ENCODE results near the gene ARHGEF4. TPM values are rescaled to one million over a fixed set of nuclear protein-coding genes. Genes with fewer than 3 reads are reported as not detected.

The ARHGEF4 gene
- total RNA-seq, 2 donors from 2014 or later, result 50.3 to 54.7 TPM

DNA sequence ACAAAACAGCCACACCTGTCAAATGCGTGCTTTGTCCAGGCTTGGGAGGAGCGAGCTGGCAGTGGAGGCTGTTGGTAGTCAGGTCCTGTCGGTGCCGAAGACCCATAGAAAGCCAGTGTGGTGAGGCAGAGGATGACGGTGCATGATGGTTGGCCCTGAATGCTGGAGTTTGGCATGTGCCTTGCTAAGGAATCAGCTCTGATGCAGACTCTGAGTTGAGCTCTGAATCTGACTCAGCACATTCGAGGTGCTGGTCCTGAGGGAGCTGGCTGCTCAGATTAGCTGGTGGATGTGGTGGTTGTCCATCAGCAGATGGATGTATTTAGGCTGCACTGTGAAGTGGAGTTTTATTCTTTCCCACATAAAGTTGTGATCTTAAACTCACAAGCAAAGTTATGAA is 111.3 kb downstream of the ARHGEF4 start:
- TF ChIP-seq, protein P1, sequence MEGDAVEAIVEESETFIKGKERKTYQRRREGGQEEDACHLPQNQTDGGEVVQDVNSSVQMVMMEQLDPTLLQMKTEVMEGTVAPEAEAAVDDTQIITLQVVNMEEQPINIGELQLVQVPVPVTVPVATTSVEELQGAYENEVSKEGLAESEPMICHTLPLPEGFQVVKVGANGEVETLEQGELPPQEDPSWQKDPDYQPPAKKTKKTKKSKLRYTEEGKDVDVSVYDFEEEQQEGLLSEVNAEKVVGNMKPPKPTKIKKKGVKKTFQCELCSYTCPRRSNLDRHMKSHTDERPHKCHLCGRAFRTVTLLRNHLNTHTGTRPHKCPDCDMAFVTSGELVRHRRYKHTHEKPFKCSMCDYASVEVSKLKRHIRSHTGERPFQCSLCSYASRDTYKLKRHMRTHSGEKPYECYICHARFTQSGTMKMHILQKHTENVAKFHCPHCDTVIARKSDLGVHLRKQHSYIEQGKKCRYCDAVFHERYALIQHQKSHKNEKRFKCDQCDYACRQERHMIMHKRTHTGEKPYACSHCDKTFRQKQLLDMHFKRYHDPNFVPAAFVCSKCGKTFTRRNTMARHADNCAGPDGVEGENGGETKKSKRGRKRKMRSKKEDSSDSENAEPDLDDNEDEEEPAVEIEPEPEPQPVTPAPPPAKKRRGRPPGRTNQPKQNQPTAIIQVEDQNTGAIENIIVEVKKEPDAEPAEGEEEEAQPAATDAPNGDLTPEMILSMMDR (conservative IDR thresholded peaks at IDR 0.05), result no peak
- Mint-ChIP-seq H3K4me1 (no peaks in the 10 kb centered on the region), H3K27ac (peak overlapping the region; percentile 44), H3K36me3 (ENCODE audit: low read depth) (peaks cover 59% of the 10 kb centered on the region), H3K4me3 (no peak overlapping the region), H3K9me3 (peaks cover 49% of the 10 kb centered on the region), H3K27me3 (ENCODE audit: insufficient read depth) (no peaks in the 10 kb centered on the region)
- H3K9ac ChIP-seq (ENCODE audit: extremely low read depth, low read length, poor library complexity, severe bottlenecking), result no peak overlapping the region
- no peak for DNase-seq
- 89 to 94% methylated on average over 5 to 6 of the region's 6 CpGs for WGBS, 2 experiments (ENCODE audit: insufficient coverage in 1 of 2, insufficient read length in 1 of 2)
- H3K27me3 ChIP-seq (ENCODE audit: control insufficient read depth, insufficient read depth, low read length, poor library complexity, severe bottlenecking), result no peaks in the 10 kb centered on the region
- no peaks in the 10 kb centered on the region for H3K4me1 ChIP-seq (ENCODE audit: control insufficient read depth, insufficient read depth, low read length)
- peaks cover 85% of the 10 kb centered on the region for H3K9me3 ChIP-seq (ENCODE audit: control insufficient read depth, low read length)
- peaks cover 58% of the 10 kb centered on the region for H3K36me3 ChIP-seq (ENCODE audit: control insufficient read depth, insufficient read depth, low read length)
- H3K27ac ChIP-seq (ENCODE audit: low read depth, low read length), result no peak overlapping the region
- no peak overlapping the region for H3K4me3 ChIP-seq (ENCODE audit: low read length)

DNA sequence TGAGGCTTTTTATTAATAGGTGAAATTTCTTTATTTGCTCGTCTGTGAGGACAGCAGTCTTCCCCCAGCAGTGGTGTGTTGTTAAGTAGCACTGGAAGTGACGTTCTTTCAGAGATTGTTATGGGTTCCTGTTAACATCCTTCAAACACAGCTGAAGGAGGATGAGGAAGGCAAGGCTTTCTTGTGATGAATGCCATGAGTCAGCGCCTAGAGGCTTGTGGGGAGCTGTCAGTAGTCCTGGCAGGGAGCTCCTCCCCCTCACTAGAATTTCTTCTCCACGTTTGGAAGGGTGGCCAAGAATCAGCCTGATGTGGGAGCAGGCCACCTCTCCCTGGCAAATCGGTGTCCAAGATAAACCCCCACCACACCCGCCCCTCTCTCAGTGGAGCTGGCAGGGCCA is 113.2 kb downstream of the ARHGEF4 start:
- H3K27me3 Mint-ChIP-seq (ENCODE audit: insufficient read depth), result no peaks in the 10 kb centered on the region
- TF ChIP-seq, protein P1 (conservative IDR thresholded peaks at IDR 0.05), result no peak
- peaks cover 71% of the 10 kb centered on the region for H3K9me3 ChIP-seq (ENCODE audit: control insufficient read depth, low read length)
- H3K4me3 ChIP-seq (ENCODE audit: low read length), result no peak overlapping the region
- H3K4me3 Mint-ChIP-seq, result no peak overlapping the region
- H3K36me3 ChIP-seq (ENCODE audit: control insufficient read depth, insufficient read depth, low read length), result peaks cover 50% of the 10 kb centered on the region
- DNase-seq, result no peak
- H3K27ac ChIP-seq (ENCODE audit: low read depth, low read length), result no peak overlapping the region
- WGBS, 2 experiments (ENCODE audit: insufficient coverage in 1 of 2, insufficient read length in 1 of 2), result 84 to 100% methylated on average over 1 to 6 of the region's 6 CpGs
- peaks cover 39% of the 10 kb centered on the region for H3K9me3 Mint-ChIP-seq
- no peaks in the 10 kb centered on the region for H3K4me1 Mint-ChIP-seq
- H3K36me3 Mint-ChIP-seq (ENCODE audit: low read depth), result peaks cover 56% of the 10 kb centered on the region
- H3K27me3 ChIP-seq (ENCODE audit: control insufficient read depth, insufficient read depth, low read length, poor library complexity, severe bottlenecking), result no peaks in the 10 kb centered on the region
- no peak overlapping the region for H3K9ac ChIP-seq (ENCODE audit: extremely low read depth, low read length, poor library complexity, severe bottlenecking)
- H3K4me1 ChIP-seq (ENCODE audit: control insufficient read depth, insufficient read depth, low read length), result no peaks in the 10 kb centered on the region
- no peak overlapping the region for H3K27ac Mint-ChIP-seq

DNA sequence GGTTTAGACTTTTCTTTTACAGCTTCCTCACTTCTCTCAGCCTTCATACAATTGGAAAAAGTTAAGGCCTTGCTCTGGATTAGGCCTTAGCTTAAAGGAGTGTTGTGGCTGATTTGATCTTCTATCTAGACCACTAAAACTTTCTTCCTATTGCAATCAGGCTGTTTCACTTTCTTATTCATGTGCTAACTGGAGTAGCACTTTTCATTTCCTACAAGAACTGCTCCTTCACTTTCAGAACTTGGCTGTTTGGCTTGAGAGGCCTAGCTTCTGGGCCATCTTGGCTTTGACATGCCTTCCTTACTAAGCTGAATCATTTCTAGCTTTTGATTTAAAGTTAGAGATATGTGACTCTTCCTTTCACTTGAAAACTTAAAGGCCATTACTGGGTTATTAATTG is 114.3 kb downstream of the ARHGEF4 start:
- Histone ChIP-seq H3K9ac (ENCODE audit: extremely low read depth, low read length, poor library complexity, severe bottlenecking) (no peak overlapping the region), H3K9me3 (ENCODE audit: control insufficient read depth, low read length) (peaks cover 71% of the 10 kb centered on the region), H3K27me3 (ENCODE audit: control insufficient read depth, insufficient read depth, low read length, poor library complexity, severe bottlenecking) (no peaks in the 10 kb centered on the region), H3K4me1 (ENCODE audit: control insufficient read depth, insufficient read depth, low read length) (no peaks in the 10 kb centered on the region), H3K36me3 (ENCODE audit: control insufficient read depth, insufficient read depth, low read length) (peaks cover 41% of the 10 kb centered on the region), H3K27ac (ENCODE audit: low read depth, low read length) (no peak overlapping the region), H3K4me3 (ENCODE audit: low read length) (peak overlapping the region; percentile 60)
- TF ChIP-seq, protein P1 (conservative IDR thresholded peaks at IDR 0.05), result no peak
- Mint-ChIP-seq H3K36me3 (ENCODE audit: low read depth) (peaks cover 53% of the 10 kb centered on the region), H3K27ac (no peak overlapping the region), H3K4me3 (no peak overlapping the region), H3K9me3 (peaks cover 39% of the 10 kb centered on the region), H3K27me3 (ENCODE audit: insufficient read depth) (peaks cover 3% of the 10 kb centered on the region), H3K4me1 (no peaks in the 10 kb centered on the region)
- DNase-seq, result no peak
